Trophoblast cell (in vitro differentiated cells and primary cell): ENCODE measurements around the gene RALGAPA2.
A peak's percentile ranks its signal among the peaks of the same experiment; 100 is the strongest.

Experiments
- DNase-seq, 2 donors: peaks; one replicate each; pipeline ENCODE4 v3.0.0-alpha.2; 2016
- H2AFZ ChIP-seq: 2 replicates; pipeline ENCODE4 v1.6.1; 2013; ENCODE audit warnings: low read length, moderate library complexity, mild to moderate bottlenecking; ENCODE audit not compliant: insufficient read depth, poor library complexity
- H2AK5ac ChIP-seq: 2 replicates; pipeline ENCODE4 v1.6.1; 2013; ENCODE audit warnings: mild to moderate bottlenecking, low read length
- H2BK120ac ChIP-seq: 2 replicates; pipeline ENCODE4 v1.6.1; 2013; ENCODE audit warnings: low read length, mild to moderate bottlenecking, moderate library complexity; ENCODE audit not compliant: insufficient read depth, poor library complexity
- H2BK12ac ChIP-seq: 2 replicates; pipeline ENCODE4 v1.6.1; 2013; ENCODE audit warnings: mild to moderate bottlenecking, low read length, moderate library complexity
- H2BK5ac ChIP-seq: 2 replicates; pipeline ENCODE4 v1.6.1; 2013; ENCODE audit warnings: low read length, low read depth, moderate library complexity, mild to moderate bottlenecking; ENCODE audit not compliant: poor library complexity
- H3K14ac ChIP-seq: 2 replicates; pipeline ENCODE4 v1.6.1; 2013; ENCODE audit warnings: mild to moderate bottlenecking, low read length
- H3K18ac ChIP-seq: 2 replicates; pipeline ENCODE4 v1.6.1; 2013; ENCODE audit warnings: mild to moderate bottlenecking, low read length
- H3K23ac ChIP-seq: 2 replicates; pipeline ENCODE4 v1.6.1; 2013; ENCODE audit warnings: low read length
- H3K27ac ChIP-seq: 2 replicates; pipeline ENCODE4 v1.5.1; 2013; ENCODE audit warnings: low read depth, mild to moderate bottlenecking, inconsistent platforms, low read length, moderate library complexity
- H3K27me3 ChIP-seq: 2 replicates; pipeline ENCODE4 v1.6.1; 2013; ENCODE audit warnings: inconsistent platforms, mild to moderate bottlenecking, low read length, moderate library complexity; ENCODE audit not compliant: insufficient read depth
- H3K36me3 ChIP-seq, 2 experiments: 1 replicate in 1 of 2; 2 replicates in 1 of 2; pipeline ENCODE4 v1.6.1; 2013; ENCODE audit warnings: low read length in 2 of 2, mild to moderate bottlenecking in 2 of 2, moderate library complexity in 1 of 2; ENCODE audit not compliant: insufficient read depth in 2 of 2, control insufficient read depth in 1 of 2
- H3K4ac ChIP-seq: 2 replicates; pipeline ENCODE4 v1.6.1; 2013; ENCODE audit warnings: low read depth, mild to moderate bottlenecking, low read length, moderate library complexity
- H3K4me1 ChIP-seq, 2 experiments: 1 replicate in 1 of 2; 2 replicates in 1 of 2; pipeline ENCODE4 v1.6.1; 2013; ENCODE audit warnings: low read length in 2 of 2, mild to moderate bottlenecking in 2 of 2, moderate library complexity in 1 of 2; ENCODE audit not compliant: insufficient read depth in 2 of 2, control insufficient read depth in 1 of 2
- H3K4me2 ChIP-seq: 2 replicates; pipeline ENCODE4 v1.6.1; 2013; ENCODE audit warnings: inconsistent platforms, mild to moderate bottlenecking, low read length, moderate library complexity
- H3K4me3 ChIP-seq: 2 replicates; pipeline ENCODE4 v1.5.1; 2013; ENCODE audit warnings: mild to moderate bottlenecking, low read depth, low read length, inconsistent platforms
- H3K79me1 ChIP-seq: one replicate; pipeline ENCODE4 v1.6.1; 2013; ENCODE audit warnings: low read length
- H3K79me2 ChIP-seq: 2 replicates; pipeline ENCODE4 v1.6.1; 2013; ENCODE audit warnings: low read length, mild to moderate bottlenecking; ENCODE audit not compliant: control insufficient read depth, insufficient read depth, poor library complexity
- H3K9ac ChIP-seq: 2 replicates; pipeline ENCODE4 v1.6.1; 2013; ENCODE audit warnings: mild to moderate bottlenecking, low read length
- H3K9me3 ChIP-seq: 2 replicates; pipeline ENCODE4 v1.6.1; 2013; ENCODE audit warnings: low read depth, mild to moderate bottlenecking, control low read depth, inconsistent platforms, low read length; ENCODE audit not compliant: insufficient read depth
- H4K12ac ChIP-seq: 2 replicates; pipeline ENCODE4 v1.6.1; 2013; ENCODE audit warnings: low read depth, mild to moderate bottlenecking, low read length, moderate library complexity
- H4K8ac ChIP-seq: 2 replicates; pipeline ENCODE4 v1.6.1; 2013; ENCODE audit warnings: low read depth, mild to moderate bottlenecking, low read length, moderate library complexity
- H4K91ac ChIP-seq: one replicate; pipeline ENCODE4 v1.6.1; 2013; ENCODE audit warnings: low read depth, mild to moderate bottlenecking, low read length, moderate library complexity
- WGBS: extraction: QIAGEN DNeasy Blood & Tissue Kit; methylation state at CpG from one replicate; pipeline ENCODE4 v1.1.7; 2013; ENCODE audit warnings: missing lambda C conversion rate; ENCODE audit not compliant: insufficient read length, insufficient coverage; ENCODE audit errors: extremely low coverage; 5-methylcytosine and 5-hydroxymethylcytosine counted together

The RALGAPA2 gene

GRCh38 chr20:20604357-20604756, 108.1 kb downstream of the RALGAPA2 start:
- H3K4ac ChIP-seq, result no peak overlapping the region
- no peaks in the 10 kb centered on the region for H3K79me2 ChIP-seq
- no peak overlapping the region for H2AFZ ChIP-seq
- no peaks in the 10 kb centered on the region for H3K36me3 ChIP-seq
- H3K9me3 ChIP-seq, result no peaks in the 10 kb centered on the region
- no peak overlapping the region for H3K4me2 ChIP-seq
- no peak overlapping the region for H3K9ac ChIP-seq
- H2BK120ac ChIP-seq, result no peak overlapping the region
- H3K23ac ChIP-seq, result no peak overlapping the region
- no peak overlapping the region for H4K12ac ChIP-seq
- no peak overlapping the region for H3K18ac ChIP-seq
- no peak overlapping the region for H2BK12ac ChIP-seq
- H3K4me3 ChIP-seq, result no peak overlapping the region
- no peak overlapping the region for H2AK5ac ChIP-seq
- DNase-seq, result no peak
- H4K91ac ChIP-seq, result no peak overlapping the region
- no CpG with 5 or more reads among the region's 4 CpGs for WGBS
- H3K4me1 ChIP-seq, result no peaks in the 10 kb centered on the region
- no peak overlapping the region for H3K14ac ChIP-seq
- H4K8ac ChIP-seq, result no peak overlapping the region
- no peak overlapping the region for H2BK5ac ChIP-seq
- H3K27ac ChIP-seq, result no peak overlapping the region
- H3K27me3 ChIP-seq, result no peaks in the 10 kb centered on the region
- H3K79me1 ChIP-seq, result no peaks in the 10 kb centered on the region

GRCh38 chr20:20603339-20603990, 109.0 kb downstream of the RALGAPA2 start:
- Histone ChIP-seq H3K79me1 (no peaks in the 10 kb centered on the region), H3K9ac (no peak overlapping the region), H3K36me3 (no peaks in the 10 kb centered on the region)

GRCh38 chr20:20597966-20598365, 114.5 kb downstream of the RALGAPA2 start:
- no CpG with 5 or more reads among the region's 2 CpGs for WGBS
- H3K4me1 ChIP-seq, result no peaks in the 10 kb centered on the region

More at GRCh38 chr20:20603339-20603990, 109.0 kb downstream of the RALGAPA2 start:
- Histone ChIP-seq H2BK12ac (no peak overlapping the region), H4K8ac (no peak overlapping the region), H3K4me2 (no peak overlapping the region), H3K27ac (no peak overlapping the region), H3K9me3 (no peaks in the 10 kb centered on the region), H3K27me3 (no peaks in the 10 kb centered on the region), H2AFZ (no peak overlapping the region), H4K91ac (no peak overlapping the region), H2BK5ac (no peak overlapping the region), H3K23ac (no peak overlapping the region), H3K79me2 (no peaks in the 10 kb centered on the region), H2BK120ac (no peak overlapping the region), H3K4me3 (no peak overlapping the region), H2AK5ac (no peak overlapping the region), H3K4me1 (no peaks in the 10 kb centered on the region), H3K18ac (no peak overlapping the region), H3K4ac (no peak overlapping the region), H4K12ac (no peak overlapping the region), H3K14ac (no peak overlapping the region)
- DNase-seq, result peak in 1 of 2 donors; percentile 7
- WGBS, result no CpG with 5 or more reads among the region's 5 CpGs

GRCh38 chr20:20594171-20594530, 118.3 kb downstream of the RALGAPA2 start:
- Histone ChIP-seq H2AK5ac (no peak overlapping the region), H4K12ac (no peak overlapping the region), H3K9ac (no peak overlapping the region), H3K9me3 (no peaks in the 10 kb centered on the region), H3K4ac (no peak overlapping the region), H3K4me1 (no peaks in the 10 kb centered on the region), H2BK12ac (no peak overlapping the region), H3K79me2 (no peaks in the 10 kb centered on the region), H2BK5ac (no peak overlapping the region), H3K4me3 (no peak overlapping the region), H3K27ac (no peak overlapping the region), H2BK120ac (no peak overlapping the region), H3K27me3 (no peaks in the 10 kb centered on the region), H2AFZ (no peak overlapping the region), H4K8ac (no peak overlapping the region), H3K4me2 (no peak overlapping the region), H3K79me1 (no peaks in the 10 kb centered on the region), H4K91ac (no peak overlapping the region), H3K14ac (no peak overlapping the region), H3K36me3 (no peaks in the 10 kb centered on the region), H3K23ac (no peak overlapping the region), H3K18ac (no peak overlapping the region)
- no CpG with 5 or more reads among the region's 1 CpG for WGBS
- DNase-seq, result peak in 1 of 2 donors; percentile 66

More at GRCh38 chr20:20597966-20598365, 114.5 kb downstream of the RALGAPA2 start:
- Histone ChIP-seq H3K4ac (no peak overlapping the region), H2BK12ac (no peak overlapping the region), H3K23ac (no peak overlapping the region), H4K12ac (no peak overlapping the region), H3K36me3 (no peaks in the 10 kb centered on the region), H3K79me2 (no peaks in the 10 kb centered on the region), H3K18ac (no peak overlapping the region), H3K27me3 (no peaks in the 10 kb centered on the region), H3K9me3 (no peaks in the 10 kb centered on the region), H2BK120ac (no peak overlapping the region), H3K79me1 (no peaks in the 10 kb centered on the region), H4K8ac (no peak overlapping the region), H3K4me3 (no peak overlapping the region), H2AK5ac (no peak overlapping the region), H3K27ac (no peak overlapping the region), H3K9ac (no peak overlapping the region), H2AFZ (no peak overlapping the region), H3K4me2 (no peak overlapping the region), H2BK5ac (no peak overlapping the region), H4K91ac (no peak overlapping the region), H3K14ac (no peak overlapping the region)
- DNase-seq, result no peak
